ENCODE data around the gene PRKCH.
A peak's percentile ranks its signal among the peaks of the same experiment; 100 is the strongest.
"Not testable (repeated sequence)": the region's sequence is repeated elsewhere in the genome, so short reads cannot be mapped to it uniquely, and the experiment has no call there.

PRKCH gene

DNA sequence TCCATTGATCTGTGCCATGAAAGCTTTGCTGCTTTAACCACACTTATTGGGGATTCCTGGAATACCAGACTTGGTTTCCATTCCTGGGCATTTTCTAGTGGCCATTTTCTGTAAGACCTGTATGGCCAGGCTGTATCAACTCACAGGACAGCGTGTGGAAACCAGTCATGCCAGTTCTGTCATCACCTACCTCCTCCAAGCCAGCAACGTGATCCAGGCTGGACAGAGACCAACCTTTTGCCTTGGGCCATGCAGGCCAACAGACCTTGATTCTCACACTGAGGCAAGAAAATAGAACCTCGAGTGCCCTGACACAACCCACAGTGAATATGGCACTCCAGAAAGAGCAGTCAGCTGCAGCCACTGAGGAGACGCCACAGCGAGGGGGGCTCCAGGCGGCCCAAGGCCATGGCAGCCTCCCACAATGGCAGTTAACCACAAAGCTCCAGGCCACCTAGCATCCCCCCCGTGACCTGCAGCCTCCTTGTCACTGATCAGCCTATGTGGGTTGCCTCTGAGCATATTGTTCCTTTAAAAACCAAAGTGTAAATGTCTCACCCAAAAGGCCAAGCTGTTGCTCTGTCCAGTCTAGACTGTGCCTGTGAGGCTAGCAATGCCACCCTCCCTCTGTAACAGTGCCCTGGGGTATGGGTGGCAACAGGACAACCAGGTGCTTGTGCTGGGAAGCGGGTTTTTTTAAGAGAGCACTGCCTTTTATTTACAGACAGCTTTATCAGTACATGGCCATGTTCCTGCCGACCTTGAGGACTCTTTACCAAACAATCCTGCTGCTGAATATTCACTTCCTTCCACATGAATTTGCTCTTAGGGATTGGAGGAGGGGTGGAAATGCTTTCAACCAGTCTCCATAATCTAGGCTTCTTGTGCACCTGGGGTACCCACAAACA lies 205.3 kb downstream of the PRKCH start:
- TF ChIP-seq POLR2A (IDR thresholded peaks at IDR 0.05; ENCODE audit: extremely low read depth, insufficient read length) = no peak
- H3K4me3 ChIP-seq (ENCODE audit: low read depth, low read length) = no peak overlapping the region
- peak; percentile 14 for DNase-seq (ENCODE audit: low read depth)

- no peak overlapping the region for H3K4me3 ChIP-seq (ENCODE audit: low read depth, low read length)
- no peak for TF ChIP-seq POLR2A (IDR thresholded peaks at IDR 0.05; ENCODE audit: extremely low read depth, insufficient read length)
- TF ChIP-seq MYC (IDR thresholded peaks at IDR 0.05; ENCODE audit: low read depth, low read length) = no peak
- no peak for TF ChIP-seq MAX (IDR thresholded peaks at IDR 0.05; ENCODE audit: low read depth, low read length)
- TF ChIP-seq, protein P1, sequence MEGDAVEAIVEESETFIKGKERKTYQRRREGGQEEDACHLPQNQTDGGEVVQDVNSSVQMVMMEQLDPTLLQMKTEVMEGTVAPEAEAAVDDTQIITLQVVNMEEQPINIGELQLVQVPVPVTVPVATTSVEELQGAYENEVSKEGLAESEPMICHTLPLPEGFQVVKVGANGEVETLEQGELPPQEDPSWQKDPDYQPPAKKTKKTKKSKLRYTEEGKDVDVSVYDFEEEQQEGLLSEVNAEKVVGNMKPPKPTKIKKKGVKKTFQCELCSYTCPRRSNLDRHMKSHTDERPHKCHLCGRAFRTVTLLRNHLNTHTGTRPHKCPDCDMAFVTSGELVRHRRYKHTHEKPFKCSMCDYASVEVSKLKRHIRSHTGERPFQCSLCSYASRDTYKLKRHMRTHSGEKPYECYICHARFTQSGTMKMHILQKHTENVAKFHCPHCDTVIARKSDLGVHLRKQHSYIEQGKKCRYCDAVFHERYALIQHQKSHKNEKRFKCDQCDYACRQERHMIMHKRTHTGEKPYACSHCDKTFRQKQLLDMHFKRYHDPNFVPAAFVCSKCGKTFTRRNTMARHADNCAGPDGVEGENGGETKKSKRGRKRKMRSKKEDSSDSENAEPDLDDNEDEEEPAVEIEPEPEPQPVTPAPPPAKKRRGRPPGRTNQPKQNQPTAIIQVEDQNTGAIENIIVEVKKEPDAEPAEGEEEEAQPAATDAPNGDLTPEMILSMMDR (IDR thresholded peaks at IDR 0.05; ENCODE audit: low read depth, low read length) = no peak
- peak; percentile 33 for DNase-seq (ENCODE audit: low read depth)
Observed at GRCh38 chr14:61527325-61528100, 206.1 kb downstream of the PRKCH start.

DNA sequence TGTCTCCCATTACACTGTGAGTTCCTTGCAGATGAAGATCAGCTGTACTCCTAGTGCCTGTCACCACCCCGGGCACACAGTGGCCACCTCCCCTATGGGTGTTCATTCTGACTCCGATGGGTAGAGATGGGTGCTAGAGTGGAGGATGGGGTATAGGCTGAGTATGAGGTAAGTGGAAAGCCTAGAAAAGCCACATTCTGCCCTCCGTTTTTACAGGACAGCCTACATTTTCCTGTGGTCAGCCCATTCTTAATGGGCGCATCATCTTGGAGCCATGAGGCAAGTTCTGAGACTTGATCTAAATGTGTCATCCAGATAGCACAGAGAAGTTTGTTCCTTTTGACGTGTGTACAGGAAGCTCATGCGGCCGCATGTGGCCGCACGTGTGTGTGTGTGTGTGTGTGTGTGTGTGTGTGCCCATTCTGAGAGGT lies 207.2 kb downstream of the PRKCH start:
- TF ChIP-seq MYC (IDR thresholded peaks at IDR 0.05; ENCODE audit: low read depth, low read length) (no peak), POLR2A (IDR thresholded peaks at IDR 0.05; ENCODE audit: extremely low read depth, insufficient read length) (no peak), MAX (IDR thresholded peaks at IDR 0.05; ENCODE audit: low read depth, low read length) (no peak)
- TF ChIP-seq, protein P1 (IDR thresholded peaks at IDR 0.05; ENCODE audit: low read depth, low read length) = no peak
- DNase-seq (ENCODE audit: low read depth) = no peak
- H3K4me3 ChIP-seq (ENCODE audit: low read depth, low read length) = no peak overlapping the region

- not testable (repeated sequence) for DNase-seq (ENCODE audit: low read depth); H3K4me3 ChIP-seq (ENCODE audit: low read depth, low read length)
Observed at GRCh38 chr14:61529360-61529759, 208.0 kb downstream of the PRKCH start.

DNA sequence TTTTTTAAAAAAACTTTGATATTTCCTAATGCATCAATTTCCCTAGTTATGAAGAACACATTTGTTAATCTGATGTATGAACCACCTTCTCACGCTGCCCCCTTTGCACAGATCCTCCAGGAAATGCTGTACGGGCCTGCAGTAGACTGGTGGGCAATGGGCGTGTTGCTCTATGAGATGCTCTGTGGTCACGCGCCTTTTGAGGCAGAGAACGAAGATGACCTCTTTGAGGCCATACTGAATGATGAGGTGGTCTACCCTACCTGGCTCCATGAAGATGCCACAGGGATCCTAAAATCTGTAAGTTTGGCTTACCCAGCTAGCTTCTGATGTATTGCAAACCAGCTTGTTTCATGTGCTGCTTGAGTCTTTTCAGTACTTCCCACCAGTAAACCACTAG lies 208.9 kb downstream of the PRKCH start:
- TF ChIP-seq MYC (IDR thresholded peaks at IDR 0.05; ENCODE audit: low read depth, low read length) (no peak), MAX (IDR thresholded peaks at IDR 0.05; ENCODE audit: low read depth, low read length) (no peak)
- TF ChIP-seq, protein P1 (IDR thresholded peaks at IDR 0.05; ENCODE audit: low read depth, low read length) = no peak
- DNase-seq (ENCODE audit: low read depth) = no peak

GRCh38 chr14:61530896-61531295 lies 209.5 kb downstream of the PRKCH start:
- TF ChIP-seq, protein P1 (IDR thresholded peaks at IDR 0.05; ENCODE audit: low read depth, low read length) = no peak
- TF ChIP-seq POLR2A (IDR thresholded peaks at IDR 0.05; ENCODE audit: extremely low read depth, insufficient read length) (no peak), MAX (IDR thresholded peaks at IDR 0.05; ENCODE audit: low read depth, low read length) (no peak), MYC (IDR thresholded peaks at IDR 0.05; ENCODE audit: low read depth, low read length) (no peak)
- no peak for DNase-seq (ENCODE audit: low read depth)
- H3K4me3 ChIP-seq (ENCODE audit: low read depth, low read length) = no peak overlapping the region

More for the DNA sequence above, 208.9 kb downstream of the PRKCH start:
- H3K4me3 ChIP-seq (ENCODE audit: low read depth, low read length) = no peak overlapping the region

Data from NB4 (cell line).